ENCODE measurements around the gene RALGPS2.

GRCh38 chr1:178910023-178910422 is 185.0 kb downstream of the RALGPS2 start:
- TF ChIP-seq TAF1 (IDR thresholded peaks at IDR 0.05; ENCODE audit: low read depth, low read length): no peak
- no peak for TF ChIP-seq POLR2A (IDR thresholded peaks at IDR 0.05; ENCODE audit: low read depth, low read length)
- no peak for TF ChIP-seq POLR2AphosphoS5 (IDR thresholded peaks at IDR 0.05; ENCODE audit: low read depth, low read length)
- peak; percentile 57 for TF ChIP-seq SPI1 (IDR thresholded peaks at IDR 0.05; ENCODE audit: low read depth, low read length)
